H1 (cell line): ENCODE measurements around the gene TRAF3IP1. TPM values are rescaled to one million over a fixed set of nuclear protein-coding genes. Genes with fewer than 3 reads are reported as not detected.
A peak's percentile ranks its signal among the peaks of the same experiment; 100 is the strongest.

Source experiments
- CTCF ChIA-PET: fragments of 300-600 bp; sonication (Branson Sonifier 250); formaldehyde crosslinking; loops from one replicate; lab custom pipeline; 2021; ENCODE audit not compliant: partially characterized antibody; lab: Charles Lee
- POLR2A ChIA-PET: fragments of 300-600 bp; sonication (Branson Sonifier 250); formaldehyde crosslinking; loops from one replicate; lab custom pipeline; 2021; ENCODE audit warnings: inconsistent platforms; ENCODE audit not compliant: partially characterized antibody; lab: Charles Lee
- DNase-seq, 2 experiments: peaks; one replicate each; pipeline versions ENCODE4 v3.0.0 to v3.0.0-alpha.2; 2010 to 2022; ENCODE audit warnings: low spot score in 2 of 2, low read depth in 1 of 2, mixed read lengths in 1 of 2
- FAIRE-seq: peaks from 2 replicates; lab custom pipeline; 2011; peaks lifted over from hg19 to GRCh38; lab: Jason Lieb, UNC
- H2AFZ ChIP-seq: 2 replicates; pipeline ENCODE4 v1.8.1; 2012; ENCODE audit warnings: low read length, inconsistent platforms
- H2AK5ac ChIP-seq: 2 replicates; pipeline ENCODE4 v1.6.1; 2013; ENCODE audit warnings: low read depth, low read length
- H2BK120ac ChIP-seq: replicated peaks from 2 replicates; pipeline ENCODE3; 2013; ENCODE audit warnings: low read depth, low read length, inconsistent platforms
- H2BK12ac ChIP-seq: 2 replicates; pipeline ENCODE4 v1.6.1; 2013; ENCODE audit warnings: low read depth, low read length
- H2BK15ac ChIP-seq: 2 replicates; pipeline ENCODE4 v1.6.1; 2013; ENCODE audit warnings: low read length
- H2BK20ac ChIP-seq: 2 replicates; pipeline ENCODE4 v1.6.1; 2013; ENCODE audit warnings: low read length
- H2BK5ac ChIP-seq: 2 replicates; pipeline ENCODE4 v1.6.1; 2013; ENCODE audit warnings: low read depth, low read length
- H3K14ac ChIP-seq: 2 replicates; pipeline ENCODE4 v1.6.1; 2013; ENCODE audit warnings: inconsistent platforms; ENCODE audit not compliant: insufficient read length
- H3K18ac ChIP-seq: 2 replicates; pipeline ENCODE4 v1.6.1; 2013; ENCODE audit warnings: low read length; ENCODE audit errors: extremely low read depth
- H3K23ac ChIP-seq: 2 replicates; pipeline ENCODE4 v1.6.1; 2013; ENCODE audit warnings: inconsistent platforms; ENCODE audit not compliant: insufficient read length
- H3K23me2 ChIP-seq: 2 replicates; pipeline ENCODE4 v1.6.1; 2013; ENCODE audit warnings: low read depth, low read length
- H3K27ac ChIP-seq: 2 replicates; pipeline ENCODE4 v1.6.1; 2011; ENCODE audit warnings: low read depth, low read length, inconsistent platforms
- H3K27me3 ChIP-seq, 4 experiments: replicated peaks in 1 of 4; 1 replicate in 1 of 4; 2 replicates in 3 of 4; pipeline versions ENCODE4 v1.6.1 to v1.8.1; 2011 to 2013; ENCODE audit warnings: low read length in 3 of 4, mild to moderate bottlenecking in 3 of 4, inconsistent platforms in 2 of 4, mixed read lengths in 2 of 4, moderate library complexity in 1 of 4; ENCODE audit not compliant: control insufficient read depth in 3 of 4, insufficient read depth in 3 of 4; ENCODE audit errors: extremely low read depth in 1 of 4
- H3K36me3 ChIP-seq, 4 experiments: 2 replicates each; pipeline versions ENCODE4 v1.6.1 to v1.8.1; 2011 to 2013; ENCODE audit warnings: mild to moderate bottlenecking in 4 of 4, low read length in 3 of 4, moderate library complexity in 2 of 4, control low read depth in 1 of 4, inconsistent platforms in 1 of 4; ENCODE audit not compliant: insufficient read depth in 4 of 4, control insufficient read depth in 2 of 4
- H3K4ac ChIP-seq: replicated peaks from 2 replicates; pipeline ENCODE3; 2013; ENCODE audit warnings: low read length, low read depth, mixed read lengths, inconsistent platforms; ENCODE audit not compliant: insufficient read length
- H3K4me1 ChIP-seq, 4 experiments: replicated peaks in 1 of 4; 1 replicate in 1 of 4; 2 replicates in 3 of 4; pipeline versions ENCODE4 v1.6.1 to v1.8.1; 2011 to 2013; ENCODE audit warnings: low read length in 3 of 4, inconsistent platforms in 2 of 4, mixed read lengths in 1 of 4; ENCODE audit not compliant: insufficient read depth in 4 of 4, control insufficient read depth in 3 of 4
- H3K4me2 ChIP-seq, 2 experiments: 2 replicates each; pipeline versions ENCODE4 v1.6.1 to v1.8.1; 2011 to 2013; ENCODE audit warnings: low read depth in 2 of 2, low read length in 2 of 2, control low read depth in 1 of 2, inconsistent platforms in 1 of 2, mild to moderate bottlenecking in 1 of 2; ENCODE audit not compliant: insufficient read depth in 1 of 2
- H3K4me3 ChIP-seq, 4 experiments: fragments of 200-600, 300-600 bp in 1 of 4; sonication (generic), shearing (Covaris generic), sonication (Bioruptor Twin) in 1 of 4; 2 replicates each; pipeline versions ENCODE4 v1.5.1 to v1.8.1; 2011 to 2016; ENCODE audit warnings: low read length in 4 of 4, low read depth in 3 of 4, control low read depth in 2 of 4, inconsistent platforms in 2 of 4, mild to moderate bottlenecking in 2 of 4, mixed read lengths in 1 of 4, moderate library complexity in 1 of 4; ENCODE audit not compliant: insufficient read depth in 2 of 4; ENCODE audit errors: extremely low read depth in 1 of 4
- H3K56ac ChIP-seq: replicated peaks from 2 replicates; pipeline ENCODE3; 2013; ENCODE audit warnings: low read depth, mild to moderate bottlenecking, mixed read lengths, low read length, inconsistent platforms; ENCODE audit not compliant: insufficient read length
- H3K79me1 ChIP-seq: 2 replicates; pipeline ENCODE4 v1.6.1; 2013; ENCODE audit warnings: low read depth, low read length, control low read depth
- H3K79me2 ChIP-seq, 2 experiments: 2 replicates each; pipeline versions ENCODE4 v1.6.1 to v1.8.1; 2012 to 2013; ENCODE audit warnings: low read length in 2 of 2, mild to moderate bottlenecking in 2 of 2, inconsistent platforms in 1 of 2; ENCODE audit not compliant: insufficient read depth in 2 of 2, control insufficient read depth in 1 of 2
- H3K9ac ChIP-seq, 4 experiments: replicated peaks in 1 of 4; 1 replicate in 1 of 4; 2 replicates in 3 of 4; pipeline versions ENCODE4 v1.6.1 to v1.8.1; 2011 to 2013; ENCODE audit warnings: low read depth in 3 of 4, low read length in 3 of 4, control low read depth in 2 of 4, mild to moderate bottlenecking in 2 of 4, moderate library complexity in 2 of 4, inconsistent platforms in 1 of 4; ENCODE audit errors: extremely low read depth in 1 of 4
- H3K9me3 ChIP-seq, 2 experiments: 2 replicates each; pipeline versions ENCODE4 v1.6.1 to v1.8.1; 2012 to 2013; ENCODE audit warnings: mild to moderate bottlenecking in 2 of 2, moderate library complexity in 2 of 2, control low read depth in 1 of 2, inconsistent platforms in 1 of 2, low read depth in 1 of 2, low read length in 1 of 2, mixed read lengths in 1 of 2; ENCODE audit not compliant: insufficient read depth in 2 of 2
- H4K20me1 ChIP-seq, 2 experiments: replicated peaks in 1 of 2; 2 replicates each; pipeline versions ENCODE3 to v1.8.1; 2011 to 2013; ENCODE audit warnings: inconsistent platforms in 2 of 2, low read length in 2 of 2, mild to moderate bottlenecking in 1 of 2; ENCODE audit not compliant: insufficient read depth in 2 of 2, control insufficient read depth in 1 of 2
- H4K5ac ChIP-seq: 2 replicates; pipeline ENCODE4 v1.6.1; 2013; ENCODE audit warnings: low read length, low read depth, mixed read lengths, inconsistent platforms; ENCODE audit not compliant: insufficient read length
- H4K8ac ChIP-seq: 2 replicates; pipeline ENCODE4 v1.8.0; 2013; ENCODE audit warnings: mild to moderate bottlenecking, moderate library complexity, low read length, inconsistent platforms; ENCODE audit not compliant: insufficient read depth; ENCODE audit errors: extremely low read depth
- H4K91ac ChIP-seq: replicated peaks from 2 replicates; pipeline ENCODE3; 2013; ENCODE audit warnings: low read length, mixed read lengths, inconsistent platforms; ENCODE audit not compliant: insufficient read length
- NANOG ChIP-seq: IDR thresholded peaks from 2 replicates; pipeline ENCODE4 v1.6.1; 2011; ENCODE audit warnings: low read length, low read depth, mild to moderate bottlenecking, inconsistent platforms; ENCODE audit not compliant: insufficient read depth, poor library complexity, severe bottlenecking
- RAD21 ChIP-seq, 2 experiments: IDR thresholded peaks in 1 of 2; conservative IDR thresholded peaks in 1 of 2; 2 replicates each; pipeline ENCODE4 v1.6.1; 2011; ENCODE audit warnings: low read depth in 2 of 2, low read length in 2 of 2, improper control_type of control experiment in 1 of 2, inconsistent platforms in 1 of 2, mild to moderate bottlenecking in 1 of 2, moderate library complexity in 1 of 2
- WGBS, 2 experiments: shearing (Covaris generic) in 1 of 2; methylation state at CpG; one replicate each; pipeline versions ENCODE4 v1.1.6 to v1.1.7; 2013 to 2015; ENCODE audit warnings: low lambda C conversion rate in 2 of 2, mixed read lengths in 2 of 2, inconsistent platforms in 1 of 2, low coverage in 1 of 2, missing lambda C conversion rate in 1 of 2; ENCODE audit not compliant: insufficient replicate concordance in 2 of 2, insufficient coverage in 1 of 2, insufficient read length in 1 of 2; ENCODE audit errors: extremely low coverage in 1 of 2, missing lambda C conversion rate in 1 of 2; 5-methylcytosine and 5-hydroxymethylcytosine counted together
- polyA plus RNA-seq, 7 experiments: library from polyadenylated mRNA; depleted of rRNA in 3 of 7; stranded (reverse) in 5 of 7; unstranded in 2 of 7; fragments of >200 nt in 5 of 7; fragments of 200-250 nt in 2 of 7; gene quantifications; 1 replicate in 5 of 7; 2 replicates in 1 of 7; 4 replicates in 1 of 7; pipeline versions ENCODE4 v1.2.1 to v1.2.3, GENCODE V29; 2011 to 2013; ENCODE audit warnings: missing spikeins in 2 of 7, mixed read lengths in 2 of 7
- total RNA-seq: library from RNA; stranded (reverse); fragmentation: NEBNext Ultra II Directional; extraction: Animal tissue kit (Norgen Biotek cat#: 25700); gene quantifications from 2 replicates; pipeline ENCODE4 v1.2.1, GENCODE V29; 2021
- TF ChIP-seq, protein P1 (sequence below), 3 experiments: IDR thresholded peaks; 1 replicate in 2 of 3; 2 replicates in 1 of 3; pipeline versions ENCODE4 v1.5.1 to v1.6.1; 2011; ENCODE audit warnings: low read length in 3 of 3, mild to moderate bottlenecking in 3 of 3, inconsistent platforms in 2 of 3, low read depth in 1 of 3, moderate library complexity in 1 of 3; ENCODE audit not compliant: insufficient read depth in 1 of 3; ENCODE audit errors: control extremely low read depth in 1 of 3

Gene TRAF3IP1
- total and polyA plus RNA-seq, 2 of the 8 experiments (the other 6 are each of a cell fraction or from before 2014, with no cell fraction given) = 2.3 to 17.5 TPM

- no peak overlapping the region for H3K23ac ChIP-seq
- H3K79me1 ChIP-seq = no peaks in the 10 kb centered on the region
- H2BK15ac ChIP-seq = no peak overlapping the region
- H3K27ac ChIP-seq = no peak overlapping the region
- H2AK5ac ChIP-seq = no peak overlapping the region
- H3K23me2 ChIP-seq = no peaks in the 10 kb centered on the region
- H3K4me1 ChIP-seq = peaks cover 0 to 3% (median 0%) of the 10 kb centered on the region in 4 experiments; a peak in 1 of 7 replicates
- ChIA-PET CTCF (interaction anchor here (0.6 to 2.4 kb wide), 10 partner anchors 9 to 147 kb away, joined by 3 to 8 read pairs (median 4); no protein-coding TSS in a partner anchor), POLR2A (no interaction called here)
- H3K4ac ChIP-seq = no peak overlapping the region
- no peak overlapping the region for H4K8ac ChIP-seq
- H3K27me3 ChIP-seq = 0 out of 7 replicates have a peak, but pooled peaks cover 0 to 3% (median 0%) of the 10 kb centered on the region in 4 experiments
- no peaks in the 10 kb centered on the region for H3K9me3 ChIP-seq
- H3K14ac ChIP-seq = no peak overlapping the region
- no peak for FAIRE-seq
- no peak overlapping the region for H2AFZ ChIP-seq
- H4K5ac ChIP-seq = no peak overlapping the region
- no peak overlapping the region for H3K56ac ChIP-seq
- H3K9ac ChIP-seq = no peak overlapping the region
- H2BK20ac ChIP-seq = no peak overlapping the region
- no peak overlapping the region for H2BK5ac ChIP-seq
- DNase-seq = no peak
- H2BK120ac ChIP-seq = no peak overlapping the region
- H3K79me2 ChIP-seq = no peaks in the 10 kb centered on the region
- H3K4me2 ChIP-seq = no peak overlapping the region
- TF ChIP-seq, protein P1, sequence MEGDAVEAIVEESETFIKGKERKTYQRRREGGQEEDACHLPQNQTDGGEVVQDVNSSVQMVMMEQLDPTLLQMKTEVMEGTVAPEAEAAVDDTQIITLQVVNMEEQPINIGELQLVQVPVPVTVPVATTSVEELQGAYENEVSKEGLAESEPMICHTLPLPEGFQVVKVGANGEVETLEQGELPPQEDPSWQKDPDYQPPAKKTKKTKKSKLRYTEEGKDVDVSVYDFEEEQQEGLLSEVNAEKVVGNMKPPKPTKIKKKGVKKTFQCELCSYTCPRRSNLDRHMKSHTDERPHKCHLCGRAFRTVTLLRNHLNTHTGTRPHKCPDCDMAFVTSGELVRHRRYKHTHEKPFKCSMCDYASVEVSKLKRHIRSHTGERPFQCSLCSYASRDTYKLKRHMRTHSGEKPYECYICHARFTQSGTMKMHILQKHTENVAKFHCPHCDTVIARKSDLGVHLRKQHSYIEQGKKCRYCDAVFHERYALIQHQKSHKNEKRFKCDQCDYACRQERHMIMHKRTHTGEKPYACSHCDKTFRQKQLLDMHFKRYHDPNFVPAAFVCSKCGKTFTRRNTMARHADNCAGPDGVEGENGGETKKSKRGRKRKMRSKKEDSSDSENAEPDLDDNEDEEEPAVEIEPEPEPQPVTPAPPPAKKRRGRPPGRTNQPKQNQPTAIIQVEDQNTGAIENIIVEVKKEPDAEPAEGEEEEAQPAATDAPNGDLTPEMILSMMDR (IDR thresholded peaks at IDR 0.05; ENCODE audit: control extremely low read depth in 1 of 3, insufficient read depth in 1 of 3, low read depth in 1 of 3, low read length in 3 of 3) = peak; percentile 49 to 60 (median 57)
- TF ChIP-seq NANOG (no peak), RAD21 (IDR thresholded peaks at IDR 0.05 in 1 of 2, conservative IDR thresholded peaks at IDR 0.05 in 1 of 2; ENCODE audit: low read depth in 2 of 2, low read length in 2 of 2) (peak; percentile 44 to 58)
- no peaks in the 10 kb centered on the region for H4K20me1 ChIP-seq
- H3K36me3 ChIP-seq = no peaks in the 10 kb centered on the region
- no peak overlapping the region for H3K18ac ChIP-seq
- 52% methylated on average over 2 of the region's 2 CpGs; no CpG with 5 or more reads in 1 of the 2 experiments for WGBS, 2 experiments
- H4K91ac ChIP-seq = no peak overlapping the region
- H2BK12ac ChIP-seq = no peak overlapping the region
- no peak overlapping the region for H3K4me3 ChIP-seq
Measured at GRCh38 chr2:238308177-238308576, 12.1 kb upstream of the TRAF3IP1 start.
